H1 (cell line): Measurements from ENCODE around the gene OR51E1. TPM values are rescaled to one million over a fixed set of nuclear protein-coding genes. Genes with fewer than 3 reads are reported as not detected.
A peak's percentile ranks its signal among the peaks of the same experiment; 100 is the strongest.

Experiments used
- CTCF ChIA-PET: fragments of 300-600 bp; sonication (Branson Sonifier 250); formaldehyde crosslinking; loops from one replicate; lab custom pipeline; 2021; ENCODE audit not compliant: partially characterized antibody; lab: Charles Lee
- POLR2A ChIA-PET: fragments of 300-600 bp; sonication (Branson Sonifier 250); formaldehyde crosslinking; loops from one replicate; lab custom pipeline; 2021; ENCODE audit warnings: inconsistent platforms; ENCODE audit not compliant: partially characterized antibody; lab: Charles Lee
- DNase-seq, 2 experiments: peaks; one replicate each; pipeline versions ENCODE4 v3.0.0 to v3.0.0-alpha.2; 2010 to 2022; ENCODE audit warnings: low spot score in 2 of 2, low read depth in 1 of 2, mixed read lengths in 1 of 2
- FAIRE-seq: peaks from 2 replicates; lab custom pipeline; 2011; peaks lifted over from hg19 to GRCh38; lab: Jason Lieb, UNC
- H2AFZ ChIP-seq: 2 replicates; pipeline ENCODE4 v1.8.1; 2012; ENCODE audit warnings: low read length, inconsistent platforms
- H2AK5ac ChIP-seq: 2 replicates; pipeline ENCODE4 v1.6.1; 2013; ENCODE audit warnings: low read depth, low read length
- H2BK120ac ChIP-seq: replicated peaks from 2 replicates; pipeline ENCODE3; 2013; ENCODE audit warnings: low read depth, low read length, inconsistent platforms
- H2BK12ac ChIP-seq: 2 replicates; pipeline ENCODE4 v1.6.1; 2013; ENCODE audit warnings: low read depth, low read length
- H2BK15ac ChIP-seq: 2 replicates; pipeline ENCODE4 v1.6.1; 2013; ENCODE audit warnings: low read length
- H2BK20ac ChIP-seq: 2 replicates; pipeline ENCODE4 v1.6.1; 2013; ENCODE audit warnings: low read length
- H2BK5ac ChIP-seq: 2 replicates; pipeline ENCODE4 v1.6.1; 2013; ENCODE audit warnings: low read depth, low read length
- H3K14ac ChIP-seq: 2 replicates; pipeline ENCODE4 v1.6.1; 2013; ENCODE audit warnings: inconsistent platforms; ENCODE audit not compliant: insufficient read length
- H3K18ac ChIP-seq: 2 replicates; pipeline ENCODE4 v1.6.1; 2013; ENCODE audit warnings: low read length; ENCODE audit errors: extremely low read depth
- H3K23ac ChIP-seq: 2 replicates; pipeline ENCODE4 v1.6.1; 2013; ENCODE audit warnings: inconsistent platforms; ENCODE audit not compliant: insufficient read length
- H3K23me2 ChIP-seq: 2 replicates; pipeline ENCODE4 v1.6.1; 2013; ENCODE audit warnings: low read depth, low read length
- H3K27ac ChIP-seq: 2 replicates; pipeline ENCODE4 v1.6.1; 2011; ENCODE audit warnings: low read depth, low read length, inconsistent platforms
- H3K27me3 ChIP-seq, 4 experiments: replicated peaks in 1 of 4; 1 replicate in 1 of 4; 2 replicates in 3 of 4; pipeline versions ENCODE4 v1.6.1 to v1.8.1; 2011 to 2013; ENCODE audit warnings: low read length in 3 of 4, mild to moderate bottlenecking in 3 of 4, inconsistent platforms in 2 of 4, mixed read lengths in 2 of 4, moderate library complexity in 1 of 4; ENCODE audit not compliant: control insufficient read depth in 3 of 4, insufficient read depth in 3 of 4; ENCODE audit errors: extremely low read depth in 1 of 4
- H3K36me3 ChIP-seq, 4 experiments: 2 replicates each; pipeline versions ENCODE4 v1.6.1 to v1.8.1; 2011 to 2013; ENCODE audit warnings: mild to moderate bottlenecking in 4 of 4, low read length in 3 of 4, moderate library complexity in 2 of 4, control low read depth in 1 of 4, inconsistent platforms in 1 of 4; ENCODE audit not compliant: insufficient read depth in 4 of 4, control insufficient read depth in 2 of 4
- H3K4ac ChIP-seq: replicated peaks from 2 replicates; pipeline ENCODE3; 2013; ENCODE audit warnings: low read length, low read depth, mixed read lengths, inconsistent platforms; ENCODE audit not compliant: insufficient read length
- H3K4me1 ChIP-seq, 4 experiments: replicated peaks in 1 of 4; 1 replicate in 1 of 4; 2 replicates in 3 of 4; pipeline versions ENCODE4 v1.6.1 to v1.8.1; 2011 to 2013; ENCODE audit warnings: low read length in 3 of 4, inconsistent platforms in 2 of 4, mixed read lengths in 1 of 4; ENCODE audit not compliant: insufficient read depth in 4 of 4, control insufficient read depth in 3 of 4
- H3K4me2 ChIP-seq, 2 experiments: 2 replicates each; pipeline versions ENCODE4 v1.6.1 to v1.8.1; 2011 to 2013; ENCODE audit warnings: low read depth in 2 of 2, low read length in 2 of 2, control low read depth in 1 of 2, inconsistent platforms in 1 of 2, mild to moderate bottlenecking in 1 of 2; ENCODE audit not compliant: insufficient read depth in 1 of 2
- H3K4me3 ChIP-seq, 4 experiments: fragments of 200-600, 300-600 bp in 1 of 4; sonication (generic), shearing (Covaris generic), sonication (Bioruptor Twin) in 1 of 4; 2 replicates each; pipeline versions ENCODE4 v1.5.1 to v1.8.1; 2011 to 2016; ENCODE audit warnings: low read length in 4 of 4, low read depth in 3 of 4, control low read depth in 2 of 4, inconsistent platforms in 2 of 4, mild to moderate bottlenecking in 2 of 4, mixed read lengths in 1 of 4, moderate library complexity in 1 of 4; ENCODE audit not compliant: insufficient read depth in 2 of 4; ENCODE audit errors: extremely low read depth in 1 of 4
- H3K56ac ChIP-seq: replicated peaks from 2 replicates; pipeline ENCODE3; 2013; ENCODE audit warnings: low read depth, mild to moderate bottlenecking, mixed read lengths, low read length, inconsistent platforms; ENCODE audit not compliant: insufficient read length
- H3K79me1 ChIP-seq: 2 replicates; pipeline ENCODE4 v1.6.1; 2013; ENCODE audit warnings: low read depth, low read length, control low read depth
- H3K79me2 ChIP-seq, 2 experiments: 2 replicates each; pipeline versions ENCODE4 v1.6.1 to v1.8.1; 2012 to 2013; ENCODE audit warnings: low read length in 2 of 2, mild to moderate bottlenecking in 2 of 2, inconsistent platforms in 1 of 2; ENCODE audit not compliant: insufficient read depth in 2 of 2, control insufficient read depth in 1 of 2
- H3K9ac ChIP-seq, 4 experiments: replicated peaks in 1 of 4; 1 replicate in 1 of 4; 2 replicates in 3 of 4; pipeline versions ENCODE4 v1.6.1 to v1.8.1; 2011 to 2013; ENCODE audit warnings: low read depth in 3 of 4, low read length in 3 of 4, control low read depth in 2 of 4, mild to moderate bottlenecking in 2 of 4, moderate library complexity in 2 of 4, inconsistent platforms in 1 of 4; ENCODE audit errors: extremely low read depth in 1 of 4
- H3K9me3 ChIP-seq, 2 experiments: 2 replicates each; pipeline versions ENCODE4 v1.6.1 to v1.8.1; 2012 to 2013; ENCODE audit warnings: mild to moderate bottlenecking in 2 of 2, moderate library complexity in 2 of 2, control low read depth in 1 of 2, inconsistent platforms in 1 of 2, low read depth in 1 of 2, low read length in 1 of 2, mixed read lengths in 1 of 2; ENCODE audit not compliant: insufficient read depth in 2 of 2
- H4K20me1 ChIP-seq, 2 experiments: replicated peaks in 1 of 2; 2 replicates each; pipeline versions ENCODE3 to v1.8.1; 2011 to 2013; ENCODE audit warnings: inconsistent platforms in 2 of 2, low read length in 2 of 2, mild to moderate bottlenecking in 1 of 2; ENCODE audit not compliant: insufficient read depth in 2 of 2, control insufficient read depth in 1 of 2
- H4K5ac ChIP-seq: 2 replicates; pipeline ENCODE4 v1.6.1; 2013; ENCODE audit warnings: low read length, low read depth, mixed read lengths, inconsistent platforms; ENCODE audit not compliant: insufficient read length
- H4K8ac ChIP-seq: 2 replicates; pipeline ENCODE4 v1.8.0; 2013; ENCODE audit warnings: mild to moderate bottlenecking, moderate library complexity, low read length, inconsistent platforms; ENCODE audit not compliant: insufficient read depth; ENCODE audit errors: extremely low read depth
- H4K91ac ChIP-seq: replicated peaks from 2 replicates; pipeline ENCODE3; 2013; ENCODE audit warnings: low read length, mixed read lengths, inconsistent platforms; ENCODE audit not compliant: insufficient read length
- ASH2L ChIP-seq: fragments of 200-600, 300-600 bp; sonication (generic); IDR thresholded peaks from one replicate; pipeline ENCODE4 v1.7.1; 2017; ENCODE audit warnings: low read length
- CHD1 ChIP-seq: IDR thresholded peaks from 2 replicates; pipeline ENCODE4 v1.6.1; 2012; ENCODE audit warnings: low read depth, low read length, improper control_type of control experiment
- CTCF ChIP-seq, 3 experiments: IDR thresholded peaks; 1 replicate in 2 of 3; 2 replicates in 1 of 3; pipeline versions ENCODE4 v1.5.1 to v1.6.1; 2011; ENCODE audit warnings: low read length in 3 of 3, mild to moderate bottlenecking in 3 of 3, inconsistent platforms in 2 of 3, low read depth in 1 of 3, moderate library complexity in 1 of 3; ENCODE audit not compliant: insufficient read depth in 1 of 3; ENCODE audit errors: control extremely low read depth in 1 of 3
- KDM5A ChIP-seq: fragments of 200-600 bp; IDR thresholded peaks from 2 replicates; pipeline ENCODE4 v1.7.1; 2012; ENCODE audit warnings: mild to moderate bottlenecking, low read length, inconsistent platforms, mixed read lengths
- NANOG ChIP-seq: IDR thresholded peaks from 2 replicates; pipeline ENCODE4 v1.6.1; 2011; ENCODE audit warnings: low read length, low read depth, mild to moderate bottlenecking, inconsistent platforms; ENCODE audit not compliant: insufficient read depth, poor library complexity, severe bottlenecking
- TAF1 ChIP-seq: IDR thresholded peaks from 2 replicates; pipeline ENCODE4 v1.6.1; 2011; ENCODE audit warnings: mild to moderate bottlenecking, low read depth, low read length
- WGBS, 2 experiments: shearing (Covaris generic) in 1 of 2; methylation state at CpG; one replicate each; pipeline versions ENCODE4 v1.1.6 to v1.1.7; 2013 to 2015; ENCODE audit warnings: low lambda C conversion rate in 2 of 2, mixed read lengths in 2 of 2, inconsistent platforms in 1 of 2, low coverage in 1 of 2, missing lambda C conversion rate in 1 of 2; ENCODE audit not compliant: insufficient replicate concordance in 2 of 2, insufficient coverage in 1 of 2, insufficient read length in 1 of 2; ENCODE audit errors: extremely low coverage in 1 of 2, missing lambda C conversion rate in 1 of 2; 5-methylcytosine and 5-hydroxymethylcytosine counted together
- polyA plus RNA-seq, 7 experiments: library from polyadenylated mRNA; depleted of rRNA in 3 of 7; stranded (reverse) in 5 of 7; unstranded in 2 of 7; fragments of >200 nt in 5 of 7; fragments of 200-250 nt in 2 of 7; gene quantifications; 1 replicate in 5 of 7; 2 replicates in 1 of 7; 4 replicates in 1 of 7; pipeline versions ENCODE4 v1.2.1 to v1.2.3, GENCODE V29; 2011 to 2013; ENCODE audit warnings: missing spikeins in 2 of 7, mixed read lengths in 2 of 7
- total RNA-seq: library from RNA; stranded (reverse); fragmentation: NEBNext Ultra II Directional; extraction: Animal tissue kit (Norgen Biotek cat#: 25700); gene quantifications from 2 replicates; pipeline ENCODE4 v1.2.1, GENCODE V29; 2021

Gene OR51E1
- total and polyA plus RNA-seq, 2 of the 8 experiments (the other 6 are each of a cell fraction or from before 2014, with no cell fraction given) = not detected

- H3K36me3 ChIP-seq = no peaks in the 10 kb centered on the region
- H3K79me2 ChIP-seq = no peaks in the 10 kb centered on the region
- peak within 1 kb of the TSS; percentile 63 for H2BK12ac ChIP-seq
- H3K23me2 ChIP-seq = no peaks in the 10 kb centered on the region
- FAIRE-seq = no peak
- no peaks in the 10 kb centered on the region for H3K79me1 ChIP-seq
- H3K18ac ChIP-seq = no peak within 1 kb of the TSS; the same call in 1 of the 2 replicates
- H3K23ac ChIP-seq = no peak within 1 kb of the TSS
- H3K4me1 ChIP-seq = peaks cover 0 to 7% (median 5%) of the 10 kb centered on the region in 4 experiments; a peak in 4 of 7 replicates
- CTCF ChIA-PET = interaction anchor here (0.5 to 5.4 kb wide), 7 partner anchors 9 to 420 kb away, joined by 3 to 25 read pairs (median 3); partner anchors contain the start of gene OR51D1
- H2AK5ac ChIP-seq = no peak within 1 kb of the TSS
- H3K27ac ChIP-seq = peak within 1 kb of the TSS; percentile 25; the same call in 1 of the 2 replicates
- no peak within 1 kb of the TSS for H3K4ac ChIP-seq
- no peaks in the 10 kb centered on the region for H3K27me3 ChIP-seq
- 0 out of 2 replicates have a peak within 1 kb of the TSS, but pooled peaks have one; percentile 63 for H2BK15ac ChIP-seq
- peak within 1 kb of the TSS; percentile 12 for H4K5ac ChIP-seq
- TF ChIP-seq ASH2L (peak; percentile 11), CTCF (IDR thresholded peaks at IDR 0.05; ENCODE audit: control extremely low read depth in 1 of 3, insufficient read depth in 1 of 3, low read depth in 1 of 3, low read length in 3 of 3) (no peak), NANOG (no peak), TAF1 (0 out of 2 replicates have a peak, but pooled peaks have one; percentile 42), CHD1 (no peak), KDM5A (no peak)
- TF ChIP-seq, all 59 proteins: peak for 2
- Histone ChIP-seq H3K14ac (no peak within 1 kb of the TSS), H3K9me3 (no peaks in the 10 kb centered on the region), H2AFZ (peak within 1 kb of the TSS; percentile 98), H2BK20ac (peak within 1 kb of the TSS; percentile 29; the same call in 1 of the 2 replicates), H3K4me3 (peak within 1 kb of the TSS in 3 of 4 experiments; percentile 10 to 46 (median 12); a peak in 4 of 8 replicates), H4K20me1 (no peaks in the 10 kb centered on the region), H3K56ac (no peak within 1 kb of the TSS), H3K9ac (peak within 1 kb of the TSS in 2 of 4 experiments; percentile 6 to 32; a peak in 2 of 7 replicates), H2BK120ac (peak within 1 kb of the TSS; percentile 84), H4K8ac (no peak within 1 kb of the TSS), H4K91ac (no peak within 1 kb of the TSS), H3K4me2 (peak within 1 kb of the TSS; percentile 50 to 53), H2BK5ac (peak within 1 kb of the TSS; percentile 16; the same call in 1 of the 2 replicates)
- POLR2A ChIA-PET = interaction anchor here (1.4 kb wide), 1 partner anchor 9 kb away, joined by 6 read pairs; no protein-coding TSS in a partner anchor
- peak in 1 of 2 experiments; percentile 46 for DNase-seq
- 33% methylated on average over 5 of the region's 5 CpGs; no CpG with 5 or more reads in 1 of the 2 experiments for WGBS, 2 experiments
Observed at GRCh38 chr11:4704054-4704789, 60.4 kb downstream of the OR51E1 start, which contains the start of gene MMP26. Gene MMP26 (plus strand): TSS chr11:4704784.
